HCT116 (cell line): Measurements from ENCODE around the gene NAPA.

Experiments used
- CBX3 ChIP-seq: IDR thresholded peaks from 2 replicates; pipeline ENCODE4 v1.6.1; 2012; ENCODE audit warnings: low read depth
- CEBPB ChIP-seq: IDR thresholded peaks from 2 replicates; pipeline ENCODE4 v1.6.1; 2012; ENCODE audit warnings: low read depth
- EGR1 ChIP-seq: IDR thresholded peaks from 2 replicates; pipeline ENCODE4 v1.6.1; 2012; ENCODE audit warnings: low read depth
- EZH2 ChIP-seq: fragments of 200-600 bp; sonication (generic); IDR thresholded peaks from 2 replicates; pipeline ENCODE4 v1.6.1; 2017; ENCODE audit warnings: antibody characterized with exemption, mixed run types
- EZH2phosphoT487 ChIP-seq: fragments of 200-600 bp; IDR thresholded peaks from 2 replicates; pipeline ENCODE4 v1.6.1; 2018; ENCODE audit warnings: antibody characterized with exemption, borderline replicate concordance
- POLR2A ChIP-seq: IDR thresholded peaks from 2 replicates; pipeline ENCODE4 v1.7.0; 2011; ENCODE audit warnings: borderline replicate concordance; ENCODE audit not compliant: insufficient read depth, insufficient read length; ENCODE audit errors: extremely low read depth
- RAD21 ChIP-seq: IDR thresholded peaks from 2 replicates; pipeline ENCODE4 v1.6.1; 2012; ENCODE audit warnings: low read depth, mild to moderate bottlenecking
- SP1 ChIP-seq: IDR thresholded peaks from 2 replicates; pipeline ENCODE4 v1.6.1; 2012; ENCODE audit warnings: low read depth
- SRF ChIP-seq: IDR thresholded peaks from 2 replicates; pipeline ENCODE4 v1.6.1; 2012; ENCODE audit warnings: low read depth
- TCF7L2 ChIP-seq: IDR thresholded peaks from 2 replicates; pipeline ENCODE4 v1.7.0; 2011; ENCODE audit warnings: borderline replicate concordance, inconsistent platforms; ENCODE audit not compliant: insufficient read depth, insufficient read length; ENCODE audit errors: extremely low read depth
- YY1 ChIP-seq: IDR thresholded peaks from 2 replicates; pipeline ENCODE4 v1.6.1; 2011; ENCODE audit warnings: low read length, low read depth, moderate library complexity, mild to moderate bottlenecking; ENCODE audit not compliant: insufficient replicate concordance; ENCODE audit errors: extremely low read depth
- ZFX ChIP-seq: fragments of 450-650 bp; IDR thresholded peaks from 2 replicates; pipeline ENCODE4 v1.6.1; 2017
- TF ChIP-seq, protein P1 (sequence below), 3 experiments: fragments of 200-600 bp in 1 of 3; sonication (generic) in 1 of 3; IDR thresholded peaks in 2 of 3; conservative IDR thresholded peaks in 1 of 3; 2 replicates each; pipeline ENCODE4 v1.5.1; 2012 to 2017; ENCODE audit warnings: low read depth in 2 of 3, low read length in 2 of 3, antibody characterized with exemption in 1 of 3, borderline replicate concordance in 1 of 3, control low read depth in 1 of 3, mild to moderate bottlenecking in 1 of 3, mixed read lengths in 1 of 3, mixed run types in 1 of 3, moderate library complexity in 1 of 3; ENCODE audit not compliant: insufficient read depth in 1 of 3
- TF ChIP-seq, protein P2 (sequence below): IDR thresholded peaks from 2 replicates; pipeline ENCODE4 v1.6.1; 2011; ENCODE audit warnings: mild to moderate bottlenecking, low read length, moderate library complexity; ENCODE audit not compliant: insufficient replicate concordance; ENCODE audit errors: extremely low read depth

DNA sequence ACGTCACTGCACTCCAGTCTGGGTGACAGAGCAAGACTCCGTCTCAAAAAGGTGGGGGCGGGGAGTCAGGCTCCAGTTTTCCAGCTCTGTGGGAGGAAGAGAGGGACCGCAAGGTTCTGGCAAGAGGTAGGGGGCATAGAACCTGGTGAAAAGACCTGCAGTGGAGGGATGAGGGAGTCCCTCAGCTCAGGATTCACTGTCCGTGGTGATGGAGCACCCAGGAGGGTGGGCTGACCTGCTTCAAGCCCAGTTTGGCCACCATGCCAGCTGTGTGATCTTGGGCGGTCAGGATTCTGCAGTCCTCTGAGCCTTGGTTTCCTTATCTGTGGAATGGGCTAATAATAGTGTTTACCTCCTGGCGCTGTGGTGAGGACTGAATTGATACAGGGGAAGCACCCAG lies 64.4 kb downstream of the NAPA start:
- TF ChIP-seq, protein P1, sequence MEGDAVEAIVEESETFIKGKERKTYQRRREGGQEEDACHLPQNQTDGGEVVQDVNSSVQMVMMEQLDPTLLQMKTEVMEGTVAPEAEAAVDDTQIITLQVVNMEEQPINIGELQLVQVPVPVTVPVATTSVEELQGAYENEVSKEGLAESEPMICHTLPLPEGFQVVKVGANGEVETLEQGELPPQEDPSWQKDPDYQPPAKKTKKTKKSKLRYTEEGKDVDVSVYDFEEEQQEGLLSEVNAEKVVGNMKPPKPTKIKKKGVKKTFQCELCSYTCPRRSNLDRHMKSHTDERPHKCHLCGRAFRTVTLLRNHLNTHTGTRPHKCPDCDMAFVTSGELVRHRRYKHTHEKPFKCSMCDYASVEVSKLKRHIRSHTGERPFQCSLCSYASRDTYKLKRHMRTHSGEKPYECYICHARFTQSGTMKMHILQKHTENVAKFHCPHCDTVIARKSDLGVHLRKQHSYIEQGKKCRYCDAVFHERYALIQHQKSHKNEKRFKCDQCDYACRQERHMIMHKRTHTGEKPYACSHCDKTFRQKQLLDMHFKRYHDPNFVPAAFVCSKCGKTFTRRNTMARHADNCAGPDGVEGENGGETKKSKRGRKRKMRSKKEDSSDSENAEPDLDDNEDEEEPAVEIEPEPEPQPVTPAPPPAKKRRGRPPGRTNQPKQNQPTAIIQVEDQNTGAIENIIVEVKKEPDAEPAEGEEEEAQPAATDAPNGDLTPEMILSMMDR (IDR thresholded peaks at IDR 0.05 in 2 of 3, conservative IDR thresholded peaks at IDR 0.05 in 1 of 3; ENCODE audit: borderline replicate concordance in 1 of 3, insufficient read depth in 1 of 3, low read depth in 2 of 3, low read length in 2 of 3): no peak
- no peak for TF ChIP-seq POLR2A
- no peak for TF ChIP-seq SP1
- TF ChIP-seq EGR1: no peak
- TF ChIP-seq RAD21: no peak
- TF ChIP-seq EZH2: no peak
- no peak for TF ChIP-seq CEBPB
- no peak for TF ChIP-seq EZH2phosphoT487
- no peak for TF ChIP-seq SRF
- TF ChIP-seq ZFX: no peak
- TF ChIP-seq CBX3: no peak
- no peak for TF ChIP-seq TCF7L2
- TF ChIP-seq, protein P2, sequence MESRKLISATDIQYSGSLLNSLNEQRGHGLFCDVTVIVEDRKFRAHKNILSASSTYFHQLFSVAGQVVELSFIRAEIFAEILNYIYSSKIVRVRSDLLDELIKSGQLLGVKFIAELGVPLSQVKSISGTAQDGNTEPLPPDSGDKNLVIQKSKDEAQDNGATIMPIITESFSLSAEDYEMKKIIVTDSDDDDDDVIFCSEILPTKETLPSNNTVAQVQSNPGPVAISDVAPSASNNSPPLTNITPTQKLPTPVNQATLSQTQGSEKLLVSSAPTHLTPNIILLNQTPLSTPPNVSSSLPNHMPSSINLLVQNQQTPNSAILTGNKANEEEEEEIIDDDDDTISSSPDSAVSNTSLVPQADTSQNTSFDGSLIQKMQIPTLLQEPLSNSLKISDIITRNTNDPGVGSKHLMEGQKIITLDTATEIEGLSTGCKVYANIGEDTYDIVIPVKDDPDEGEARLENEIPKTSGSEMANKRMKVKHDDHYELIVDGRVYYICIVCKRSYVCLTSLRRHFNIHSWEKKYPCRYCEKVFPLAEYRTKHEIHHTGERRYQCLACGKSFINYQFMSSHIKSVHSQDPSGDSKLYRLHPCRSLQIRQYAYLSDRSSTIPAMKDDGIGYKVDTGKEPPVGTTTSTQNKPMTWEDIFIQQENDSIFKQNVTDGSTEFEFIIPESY: no peak
- TF ChIP-seq YY1: no peak
